NT2/D1 (cell line): ENCODE results near the gene PCTP.

Source experiments
- DNase-seq: peaks from one replicate; pipeline ENCODE4 v3.0.0-alpha.2; 2011; ENCODE audit warnings: low read depth, low spot score
- H3K27me3 ChIP-seq: 2 replicates; pipeline ENCODE4 v1.6.0; 2011; ENCODE audit warnings: mild to moderate bottlenecking; ENCODE audit not compliant: insufficient read length, insufficient read depth
- H3K36me3 ChIP-seq: 2 replicates; pipeline ENCODE4 v1.6.1; 2011; ENCODE audit warnings: mild to moderate bottlenecking, low read length, mixed read lengths; ENCODE audit not compliant: insufficient read depth, insufficient read length
- H3K4me1 ChIP-seq: 2 replicates; pipeline ENCODE4 v1.5.1; 2011; ENCODE audit not compliant: insufficient read depth, insufficient read length
- H3K4me3 ChIP-seq: 2 replicates; pipeline ENCODE4 v1.5.1; 2011; ENCODE audit warnings: low read depth; ENCODE audit not compliant: insufficient read length
- H3K9ac ChIP-seq: 2 replicates; pipeline ENCODE4 v1.6.0; 2011; ENCODE audit warnings: low read depth; ENCODE audit not compliant: insufficient read length
- H3K9me3 ChIP-seq: 2 replicates; pipeline ENCODE4 v1.5.1; 2011; ENCODE audit warnings: mild to moderate bottlenecking, low read length; ENCODE audit not compliant: insufficient read depth
- SUZ12 ChIP-seq: IDR thresholded peaks from 2 replicates; pipeline ENCODE4 v1.6.1; 2011; ENCODE audit not compliant: insufficient read length, insufficient read depth; ENCODE audit errors: extremely low read depth
- YY1 ChIP-seq: IDR thresholded peaks from 2 replicates; pipeline ENCODE4 v1.6.1; 2011; ENCODE audit not compliant: insufficient read length, insufficient read depth
- ZNF274 ChIP-seq: IDR thresholded peaks from 2 replicates; pipeline ENCODE4 v1.6.1; 2011; ENCODE audit warnings: mild to moderate bottlenecking, low read depth, low read length

Gene PCTP

DNA sequence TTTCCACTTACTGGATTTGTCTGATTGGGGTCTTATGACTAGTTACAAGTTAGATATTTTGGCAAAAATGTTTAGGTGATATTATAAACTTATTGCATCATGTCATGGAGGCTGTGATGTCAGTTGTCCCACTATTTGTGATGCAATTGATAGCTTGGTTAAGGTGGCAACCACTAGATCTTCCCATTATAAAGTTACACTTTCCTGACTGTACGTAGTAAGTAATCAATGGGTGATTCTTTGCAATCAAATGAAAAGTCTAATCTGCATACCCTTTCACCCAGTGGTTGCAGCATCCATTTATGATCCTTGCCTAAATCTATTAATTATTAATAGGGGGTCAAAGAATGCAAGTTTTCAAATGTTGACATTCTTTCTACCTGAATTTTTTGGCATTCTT is 4.4 kb upstream of the PCTP start:
- no peaks in the 10 kb centered on the region for H3K27me3 ChIP-seq

DNA sequence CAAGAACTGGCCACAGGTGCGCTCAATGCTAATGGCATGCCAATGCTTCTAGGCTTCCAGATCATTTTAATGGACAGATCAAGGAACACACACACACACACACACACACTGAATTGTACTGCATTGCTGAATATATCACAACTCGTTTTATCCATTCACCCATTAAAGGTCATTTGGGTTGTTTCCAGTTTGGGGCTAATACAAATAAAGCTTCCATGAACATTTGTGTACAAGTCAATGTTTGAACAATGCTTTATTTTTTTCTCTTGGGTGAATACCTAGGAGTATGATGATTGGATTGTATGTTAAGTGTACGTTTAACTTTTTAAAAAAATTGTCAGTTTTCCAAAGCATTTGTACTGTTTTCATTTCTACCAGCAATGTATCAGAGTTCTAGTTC is 3.6 kb upstream of the PCTP start:
- no peak for TF ChIP-seq YY1
- TF ChIP-seq SUZ12, result no peak
- TF ChIP-seq ZNF274, result no peak
- H3K27me3 ChIP-seq, result no peaks in the 10 kb centered on the region
- no peak overlapping the region for H3K9ac ChIP-seq
- DNase-seq, result no peak
- no peaks in the 10 kb centered on the region for H3K36me3 ChIP-seq
- no peaks in the 10 kb centered on the region for H3K9me3 ChIP-seq
- no peaks in the 10 kb centered on the region for H3K4me1 ChIP-seq
- H3K4me3 ChIP-seq, result no peak overlapping the region

More for the DNA sequence above, 4.4 kb upstream of the PCTP start:
- no peaks in the 10 kb centered on the region for H3K4me1 ChIP-seq
- no peak for DNase-seq
- H3K36me3 ChIP-seq, result no peaks in the 10 kb centered on the region
- H3K4me3 ChIP-seq, result no peak overlapping the region
- TF ChIP-seq YY1 (no peak), ZNF274 (no peak), SUZ12 (no peak)
- no peaks in the 10 kb centered on the region for H3K9me3 ChIP-seq
- no peak overlapping the region for H3K9ac ChIP-seq

DNA sequence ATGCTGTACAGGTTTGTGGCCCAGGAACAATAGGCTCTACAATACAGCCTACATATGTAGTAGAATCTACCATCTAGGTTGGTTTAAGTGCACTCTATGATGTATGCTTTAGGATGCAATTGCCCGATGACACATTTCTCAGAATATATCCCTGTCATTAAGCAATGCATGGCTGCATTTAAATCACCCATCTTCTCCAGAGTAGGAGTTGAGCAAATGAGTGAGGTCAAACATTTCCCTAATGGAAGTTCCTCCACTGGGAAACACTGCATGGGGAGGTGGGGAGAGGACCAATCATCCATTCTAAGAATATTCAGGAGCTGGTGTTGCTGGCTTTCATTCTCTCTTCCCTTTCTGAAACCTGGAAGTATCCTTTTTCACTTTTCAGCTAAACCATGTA is 2.0 kb upstream of the PCTP start:
- H3K4me1 ChIP-seq, result no peaks in the 10 kb centered on the region
- no peaks in the 10 kb centered on the region for H3K9me3 ChIP-seq
- TF ChIP-seq SUZ12 (no peak), YY1 (no peak), ZNF274 (no peak)
- no peak for DNase-seq
- H3K36me3 ChIP-seq, result peaks cover 7% of the 10 kb centered on the region
- H3K4me3 ChIP-seq, result no peak overlapping the region
- H3K27me3 ChIP-seq, result no peaks in the 10 kb centered on the region
- no peak overlapping the region for H3K9ac ChIP-seq

DNA sequence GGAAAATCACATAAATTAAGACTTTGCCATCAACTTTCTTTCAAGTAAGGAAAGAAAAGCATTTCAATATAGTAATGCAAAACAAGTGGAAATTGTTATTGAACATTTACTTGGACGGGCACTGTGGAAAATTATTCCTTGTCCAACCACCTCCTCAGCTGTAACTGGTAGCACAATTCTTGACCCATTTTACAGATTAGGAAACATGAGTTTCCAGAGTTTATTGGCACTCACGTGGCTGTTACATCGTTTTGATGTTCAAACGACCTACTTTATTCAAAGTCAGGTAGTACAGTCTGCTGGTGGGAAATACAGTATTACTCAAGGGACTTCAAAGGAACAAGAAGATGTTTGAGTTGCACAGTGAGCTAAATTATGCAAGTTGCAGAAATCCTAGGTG is 866 bp upstream of the PCTP start:
- H3K4me1 ChIP-seq, result no peaks in the 10 kb centered on the region
- H3K9me3 ChIP-seq, result no peaks in the 10 kb centered on the region
- H3K4me3 ChIP-seq, result no peak overlapping the region
- H3K9ac ChIP-seq, result no peak overlapping the region
- TF ChIP-seq YY1 (no peak), ZNF274 (no peak), SUZ12 (no peak)
- peaks cover 10% of the 10 kb centered on the region for H3K36me3 ChIP-seq
- no peak for DNase-seq
- H3K27me3 ChIP-seq, result no peaks in the 10 kb centered on the region

DNA sequence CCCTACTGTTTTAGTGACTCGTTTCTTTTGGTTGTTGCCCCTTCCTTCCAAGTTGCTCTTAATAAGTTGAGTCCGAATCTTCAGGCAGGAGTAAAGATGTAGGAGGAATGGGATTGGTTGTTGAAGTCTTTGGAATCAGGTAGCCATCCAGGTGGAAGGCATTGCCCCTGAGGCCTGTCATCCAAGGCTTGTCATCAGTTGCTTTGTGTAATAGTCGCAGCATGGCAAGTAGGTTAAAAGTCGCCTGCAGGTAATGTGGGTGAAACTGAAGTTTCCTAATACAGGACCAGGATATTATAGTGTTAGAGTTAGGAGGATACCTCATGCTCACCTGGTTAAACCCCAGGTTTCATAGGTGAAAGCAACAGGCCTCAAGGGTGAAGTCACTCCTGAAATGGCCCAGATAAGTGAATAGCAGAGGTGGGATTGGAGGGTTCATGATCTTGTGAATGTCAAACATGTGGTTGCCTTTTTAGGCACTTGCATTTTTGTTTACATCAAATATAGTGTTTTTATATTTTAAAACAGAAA is 934 bp downstream of the PCTP start:
- TF ChIP-seq YY1 (no peak), SUZ12 (no peak), ZNF274 (no peak)
- peak overlapping the region; percentile 84 for H3K9ac ChIP-seq

DNA sequence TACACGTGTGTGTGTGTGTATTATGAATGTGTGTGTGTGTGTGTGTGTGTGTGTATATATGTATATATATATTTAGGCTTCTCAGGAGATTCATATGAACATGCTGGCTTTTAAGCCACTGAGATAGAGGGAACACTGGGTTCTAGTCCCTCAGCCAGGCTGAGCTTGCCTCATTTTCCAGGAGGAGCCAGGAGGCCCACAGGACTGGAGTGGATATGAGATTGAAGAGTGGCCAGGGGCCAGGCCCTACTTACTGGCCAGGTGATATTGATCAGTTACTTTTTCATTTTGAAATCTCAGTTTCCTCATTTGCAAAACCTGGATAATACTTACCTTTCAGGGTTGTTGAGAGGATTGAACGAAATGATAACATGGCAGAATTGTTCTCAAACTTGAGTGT is 5.8 kb downstream of the PCTP start:
- Histone ChIP-seq H3K9ac (no peak overlapping the region), H3K4me3 (no peak overlapping the region), H3K36me3 (peaks cover 10% of the 10 kb centered on the region), H3K27me3 (no peaks in the 10 kb centered on the region), H3K4me1 (no peaks in the 10 kb centered on the region), H3K9me3 (no peaks in the 10 kb centered on the region)
- DNase-seq, result no peak
- TF ChIP-seq SUZ12 (no peak), ZNF274 (no peak), YY1 (no peak)

More for the DNA sequence above, 934 bp downstream of the PCTP start:
- H3K36me3 ChIP-seq, result peaks cover 10% of the 10 kb centered on the region
- H3K9me3 ChIP-seq, result no peaks in the 10 kb centered on the region
- DNase-seq, result no peak
- no peaks in the 10 kb centered on the region for H3K27me3 ChIP-seq
- H3K4me1 ChIP-seq, result no peaks in the 10 kb centered on the region
- peak overlapping the region; percentile 81 for H3K4me3 ChIP-seq

DNA sequence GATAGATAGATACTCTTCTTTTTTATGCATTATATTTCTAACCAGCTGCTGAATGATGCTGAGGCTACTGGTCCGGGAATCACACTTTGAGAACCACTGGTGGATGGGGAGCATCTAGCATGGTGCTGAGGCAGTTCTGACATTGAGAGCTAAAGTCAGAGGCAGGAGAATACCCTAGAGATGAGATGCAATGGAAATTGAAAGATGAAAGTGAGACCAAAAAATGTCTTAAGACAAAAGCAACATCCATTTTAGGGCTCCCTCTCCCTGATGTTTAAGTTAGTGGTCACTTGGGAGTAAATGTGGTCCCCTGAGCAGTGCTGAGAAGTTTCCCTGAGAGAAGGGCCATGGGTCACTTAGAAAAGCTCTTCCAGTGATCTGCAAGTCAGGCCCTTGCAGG is 6.8 kb downstream of the PCTP start:
- DNase-seq, result no peak
- Histone ChIP-seq H3K9ac (no peak overlapping the region), H3K4me3 (no peak overlapping the region)

DNA sequence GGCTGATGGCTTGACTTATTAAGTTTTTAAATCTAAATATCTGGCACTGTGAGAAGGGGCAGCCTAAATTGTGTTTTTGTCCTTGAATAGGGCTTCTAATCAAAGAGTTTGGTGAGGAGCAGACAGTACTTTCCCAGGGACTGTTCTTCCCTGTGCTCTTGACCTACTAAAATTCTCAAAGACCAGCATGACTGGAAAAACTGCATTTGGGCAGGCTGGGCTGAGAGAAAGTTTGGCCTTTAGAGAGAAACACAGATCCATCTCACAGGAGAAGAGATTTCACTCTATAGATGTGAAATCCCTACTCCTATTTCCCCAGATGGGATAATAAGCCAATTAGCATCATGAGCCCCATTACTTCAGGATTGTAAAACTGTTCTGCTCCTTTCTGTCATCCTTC is 7.3 kb downstream of the PCTP start:
- Histone ChIP-seq H3K9ac (no peak overlapping the region), H3K36me3 (peaks cover 9% of the 10 kb centered on the region), H3K4me1 (no peaks in the 10 kb centered on the region), H3K27me3 (no peaks in the 10 kb centered on the region), H3K4me3 (no peak overlapping the region), H3K9me3 (no peaks in the 10 kb centered on the region)
- no peak for TF ChIP-seq SUZ12
- no peak for TF ChIP-seq YY1
- TF ChIP-seq ZNF274, result no peak
- DNase-seq, result no peak

More for the DNA sequence above, 6.8 kb downstream of the PCTP start:
- no peaks in the 10 kb centered on the region for H3K4me1 ChIP-seq
- no peaks in the 10 kb centered on the region for H3K27me3 ChIP-seq
- TF ChIP-seq SUZ12 (no peak), ZNF274 (no peak), YY1 (no peak)
- H3K9me3 ChIP-seq, result no peaks in the 10 kb centered on the region
- H3K36me3 ChIP-seq, result peaks cover 10% of the 10 kb centered on the region
